Left ventricle myocardium superior (tissue), 1 donor: Measurements from ENCODE around the gene KCNK6. TPM values are rescaled to one million over a fixed set of nuclear protein-coding genes. Genes with fewer than 3 reads are reported as not detected.
A peak's percentile ranks its signal among the peaks of the same experiment; 100 is the strongest.
"Not testable (repeated sequence)": the region's sequence is repeated elsewhere in the genome, so short reads cannot be mapped to it uniquely, and the experiment has no call there.

ENCODE experiments used
- ATAC-seq: fragments of 200-7000 bp; cut with Tn5 transposase; one replicate; pipeline ENCODE4 v1.9.1; 2020; ENCODE audit warnings: mild to moderate bottlenecking, moderate library complexity
- DNase-seq: peaks from one replicate; pipeline ENCODE4 v3.0.0-alpha.2; 2020
- intact Hi-C: fragments of 100-400 bp; cut with micrococcal nuclease; formaldehyde crosslinking; loops from one replicate; pipeline ENCODE4 v1.11.0; 2022
- total RNA-seq: library from RNA; stranded (reverse); fragmentation: NEBNext Ultra II Directional; extraction: Animal tissue kit (Norgen Biotek cat#: 25700); gene quantifications from one replicate; pipeline ENCODE4 v1.2.1, GENCODE V29; 2021
- donor health status: DM: no; HTN: yes; CAD: no; lungs with severe emphysema.

KCNK6 gene
- total RNA-seq, 1 donor from 2014 or later, result 5.5 TPM

- DNase-seq, result no peak
- intact Hi-C loops, result no loop called here
- ATAC-seq, result no peak
Measured at GRCh38 chr19:38355728-38356725, 36.4 kb downstream of the KCNK6 start.

DNA sequence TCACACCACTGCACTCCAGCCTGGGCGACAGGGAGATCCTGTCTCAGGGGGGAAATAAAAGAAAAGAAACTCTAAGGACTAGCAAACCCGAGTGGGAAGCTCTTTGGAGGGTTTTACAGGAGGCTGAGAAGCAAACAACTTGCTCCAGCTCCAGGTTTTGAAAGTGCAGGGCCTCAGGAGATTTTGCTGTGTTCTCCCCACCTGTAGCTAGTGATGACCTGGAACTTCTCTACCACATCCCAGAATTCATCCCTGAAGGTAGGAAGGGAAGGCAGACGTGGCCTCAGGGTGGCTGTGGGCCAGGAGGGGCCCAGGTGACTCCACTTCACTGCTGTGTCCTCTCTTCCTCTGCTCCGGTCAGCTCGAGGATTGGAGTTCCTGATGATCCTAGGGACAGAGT lies 38.4 kb downstream of the KCNK6 start:
- DNase-seq, result no peak
- ATAC-seq, result no peak
- intact Hi-C loops, result no loop called here

- no peak for DNase-seq
Measured at GRCh38 chr19:38359242-38360021, 39.8 kb downstream of the KCNK6 start.

DNA sequence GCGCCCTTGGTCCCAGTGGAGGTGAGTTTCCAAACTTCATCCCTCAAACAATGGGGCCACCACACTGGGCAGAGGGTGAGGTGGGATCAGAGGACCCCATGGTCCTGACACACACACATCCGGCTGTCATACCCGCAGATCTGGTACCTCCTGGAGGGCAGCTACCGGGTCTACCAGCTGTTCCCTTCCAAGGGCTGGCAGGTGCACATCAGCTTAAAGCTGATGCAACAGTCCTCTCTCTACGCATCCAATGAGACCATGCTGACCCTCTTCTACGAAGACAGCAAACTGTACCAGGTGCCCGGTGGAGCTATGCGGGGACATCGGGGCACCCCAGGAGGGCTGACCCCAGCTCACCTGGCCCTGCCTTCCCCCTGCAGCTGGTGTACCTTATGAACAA lies 40.7 kb downstream of the KCNK6 start:
- DNase-seq (no peak), ATAC-seq (no peak)
- intact Hi-C loops, result no loop called here

More at GRCh38 chr19:38359242-38360021, 39.8 kb downstream of the KCNK6 start:
- ATAC-seq, result no peak
- intact Hi-C loops, result no loop called here

- ATAC-seq, result peak; percentile 13
- intact Hi-C loops, result no loop called here
Measured at GRCh38 chr19:38360839-38361631, 41.4 kb downstream of the KCNK6 start.

DNA sequence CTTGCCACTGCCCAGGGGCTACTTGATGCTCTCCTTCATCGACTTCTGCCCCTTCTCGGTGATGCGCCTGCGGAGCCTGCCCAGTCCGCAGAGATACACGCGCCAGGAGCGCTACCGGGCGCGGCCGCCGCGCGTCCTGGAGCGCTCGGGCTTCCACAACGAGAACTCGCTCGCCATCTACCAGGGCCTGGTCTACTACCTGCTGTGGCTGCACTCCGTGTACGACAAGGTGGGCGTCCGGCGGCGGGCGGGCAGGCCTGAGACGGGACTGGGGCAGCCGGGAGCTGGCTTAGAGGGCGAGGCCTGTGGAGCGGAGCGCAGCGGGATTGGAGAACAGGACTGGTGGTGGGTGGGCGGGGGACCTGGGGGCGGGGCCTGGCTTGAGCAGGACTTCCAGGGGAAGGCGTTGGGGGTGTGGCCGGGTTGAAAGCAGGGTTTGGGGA lies 42.0 kb downstream of the KCNK6 start:
- DNase-seq (peak; percentile 83), ATAC-seq (peak; percentile 94)
- intact Hi-C loops, result no loop called here

More at GRCh38 chr19:38360839-38361631, 41.4 kb downstream of the KCNK6 start:
- no peak for DNase-seq

- DNase-seq (peak; percentile 90), ATAC-seq (peak; percentile 89)
- intact Hi-C loops, result no loop called here
Measured at GRCh38 chr19:38362076-38362945, 42.7 kb downstream of the KCNK6 start.

DNA sequence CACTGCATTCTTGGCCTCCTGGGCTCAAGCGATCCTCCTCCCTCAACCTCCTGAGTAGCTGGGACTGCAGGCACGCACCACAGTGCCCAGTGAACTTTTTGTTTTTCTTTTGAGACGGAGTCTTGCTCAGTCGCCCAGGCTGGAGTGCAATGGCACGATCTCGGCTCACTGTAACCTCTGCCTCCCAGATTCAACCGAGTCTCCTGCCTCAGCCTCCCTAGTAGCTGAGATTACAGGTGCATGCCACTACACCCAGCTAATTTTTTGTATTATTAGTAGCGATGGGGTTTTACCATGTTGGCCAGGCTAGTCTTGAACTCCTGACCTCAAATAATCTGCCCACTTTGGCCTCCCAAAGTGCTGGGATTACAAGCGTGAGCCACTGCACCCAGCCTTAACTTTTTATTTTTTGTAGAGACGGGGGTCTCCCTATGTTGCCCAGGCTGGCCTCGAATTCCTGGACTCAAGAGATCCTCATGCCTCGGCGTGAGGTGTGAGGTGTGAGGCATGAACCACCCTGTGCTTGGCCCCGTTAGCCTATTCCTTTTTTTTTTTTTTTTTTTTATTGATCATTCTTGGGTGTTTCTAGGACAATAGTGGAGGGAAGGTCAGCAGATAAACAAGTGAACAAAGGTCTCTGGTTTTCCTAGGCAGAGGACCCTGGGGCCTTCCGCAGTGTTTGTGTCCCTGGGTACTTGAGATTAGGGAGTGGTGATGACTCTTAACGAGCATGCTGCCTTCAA lies 43.5 kb downstream of the KCNK6 start:
- DNase-seq, intact Hi-C loops, ATAC-seq: not testable (repeated sequence)

DNA sequence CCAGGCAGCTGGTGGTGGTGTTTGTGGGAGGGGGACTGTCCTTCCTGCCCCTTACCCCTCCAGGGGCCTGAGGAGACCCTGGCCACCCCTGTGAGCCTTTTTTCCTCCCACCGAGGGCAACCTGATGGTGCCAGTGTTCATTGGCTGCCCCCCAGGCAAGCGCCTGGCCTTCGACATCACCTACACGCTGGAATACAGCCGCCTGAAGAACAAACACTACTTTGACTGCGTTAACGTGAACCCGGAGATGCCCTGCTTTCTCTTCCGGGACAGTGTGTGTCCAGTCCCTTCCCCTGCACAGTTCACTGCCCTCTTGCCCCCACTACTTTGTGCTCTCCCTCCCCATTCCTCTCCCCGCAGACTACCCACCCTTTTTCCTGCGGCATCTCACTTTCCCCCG lies 47.4 kb downstream of the KCNK6 start:
- ATAC-seq (no peak), DNase-seq (no peak)
- intact Hi-C loops, result no loop called here

DNA sequence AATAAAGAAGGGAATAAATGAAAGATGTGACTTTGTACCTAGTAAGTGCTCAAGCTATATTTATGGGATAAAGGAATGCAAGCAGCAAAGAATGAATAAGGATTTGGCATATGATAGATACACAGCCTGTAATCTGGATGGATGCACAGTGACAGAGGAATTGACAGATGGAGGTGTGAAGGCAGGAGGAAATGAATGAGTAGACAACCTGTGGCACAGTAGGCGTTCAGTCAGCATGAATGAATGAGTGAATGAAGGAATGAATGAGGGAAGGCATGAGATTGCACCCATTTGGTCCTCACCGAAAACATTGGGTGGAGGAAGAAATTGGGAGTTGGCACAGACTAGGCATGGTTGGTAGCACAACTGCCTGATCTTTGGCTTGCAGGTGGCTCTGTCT lies 49.9 kb downstream of the KCNK6 start:
- no peak for ATAC-seq
- no peak for DNase-seq
- intact Hi-C loops, result no loop called here

GRCh38 chr19:38370299-38370698 lies 50.7 kb downstream of the KCNK6 start:
- intact Hi-C loops, result no loop called here
- DNase-seq (no peak), ATAC-seq (no peak)

GRCh38 chr19:38371081-38371480 lies 51.4 kb downstream of the KCNK6 start:
- DNase-seq (no peak), ATAC-seq (no peak)
- intact Hi-C loops, result no loop called here

DNA sequence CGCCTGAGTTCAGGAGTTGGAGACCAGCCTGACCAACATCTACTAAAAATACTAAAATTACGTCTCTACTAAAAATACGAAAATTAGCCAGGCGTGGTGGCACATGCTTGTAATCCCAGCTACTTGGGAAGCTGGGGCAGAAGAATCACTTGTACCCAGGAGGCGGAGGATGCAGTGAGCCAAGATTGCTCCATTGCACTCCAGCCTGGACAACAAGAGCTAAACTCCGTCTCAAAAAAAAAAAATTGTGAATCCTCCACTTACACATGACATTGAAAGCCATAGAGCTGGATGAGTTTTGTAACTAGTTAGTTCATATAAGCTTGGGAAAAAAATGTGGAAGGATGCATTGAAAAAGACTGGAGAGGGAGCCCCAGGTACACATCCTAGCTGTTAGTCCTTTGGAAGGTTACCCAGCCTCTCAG lies 54.3 kb downstream of the KCNK6 start:
- intact Hi-C loops, result no loop called here
- ATAC-seq (no peak), DNase-seq (no peak)

- peak; percentile 97 for ATAC-seq
- peak; percentile 99 for DNase-seq
- intact Hi-C loops, result no loop called here
Measured at GRCh38 chr19:38374332-38375097, 54.9 kb downstream of the KCNK6 start, which contains the start of gene PSMD8. TSS of gene PSMD8 (plus strand) at chr19:38374571. CDS start at chr19:38374602, 31 bp downstream.

GRCh38 chr19:38375098-38375493 lies 55.5 kb downstream of the KCNK6 start:
- ATAC-seq (peak; percentile 6), DNase-seq (no peak)
- intact Hi-C loops, result no loop called here

DNA sequence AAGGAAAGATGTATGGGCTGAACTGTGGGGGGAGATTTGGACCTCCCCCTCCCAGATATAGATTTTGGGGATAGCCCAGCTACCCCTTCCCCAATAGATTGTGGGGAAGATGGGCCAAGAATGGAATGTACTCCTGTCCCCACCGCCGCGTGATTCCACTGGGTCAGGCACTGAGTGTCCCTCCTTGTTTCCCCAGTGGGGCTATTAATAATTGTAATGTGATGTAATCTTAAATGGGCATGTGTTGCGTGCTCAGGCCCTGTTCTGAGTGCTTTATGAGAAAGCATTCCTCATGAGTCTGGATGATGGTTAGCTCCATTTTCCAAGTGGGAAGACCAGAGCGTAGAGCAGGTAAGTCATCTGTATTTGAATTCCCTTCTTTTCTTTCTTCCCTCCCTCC lies 56.1 kb downstream of the KCNK6 start:
- peak; percentile 50 for DNase-seq
- peak; percentile 46 for ATAC-seq
- intact Hi-C loops, result no loop called here

- intact Hi-C loops, result no loop called here
- DNase-seq, result no peak
- no peak for ATAC-seq
Measured at GRCh38 chr19:38376576-38376975, 56.9 kb downstream of the KCNK6 start.
